NCI-H146 (cell line): ENCODE results near the gene BEST2.

Experiments used
- DNase-seq: peaks from one replicate; lab custom pipeline; 2025; lab: John Stamatoyannopoulos, UW

BEST2 gene

GRCh38 chr19:12730064-12730463, 21.5 kb upstream of the BEST2 start:
- DNase-seq: no peak

GRCh38 chr19:12731337-12731736, 20.3 kb upstream of the BEST2 start:
- no peak for DNase-seq

GRCh38 chr19:12733369-12734214, 18.0 kb upstream of the BEST2 start:
- DNase-seq: peak; percentile 30

- peak; percentile 100 for DNase-seq
These were observed 14.4 kb upstream of the BEST2 start, which contains the start of gene GET3 for GRCh38 chr19:12736995-12737834. Gene GET3 (plus strand): TSS chr19:12737497. CDS start chr19:12737506, 9 bp downstream.

GRCh38 chr19:12737835-12738351, 13.7 kb upstream of the BEST2 start:
- DNase-seq: no peak

GRCh38 chr19:12745166-12745897, 6.3 kb upstream of the BEST2 start:
- DNase-seq: no peak

GRCh38 chr19:12748489-12748888, 3.1 kb upstream of the BEST2 start:
- no peak for DNase-seq

- DNase-seq: peak; percentile 42
These were observed 1.6 kb upstream of the BEST2 start for GRCh38 chr19:12749938-12750521.

GRCh38 chr19:12750851-12751250, 740 bp upstream of the BEST2 start:
- no peak for DNase-seq

- no peak for DNase-seq
These were observed 628 bp downstream of the BEST2 start for GRCh38 chr19:12752056-12752781.

GRCh38 chr19:12754465-12755196, 3.0 kb downstream of the BEST2 start:
- no peak for DNase-seq

- DNase-seq: no peak
These were observed 4.7 kb downstream of the BEST2 start for GRCh38 chr19:12756150-12756883.

GRCh38 chr19:12757544-12758274, 6.1 kb downstream of the BEST2 start:
- peak; percentile 89 for DNase-seq

GRCh38 chr19:12759686-12760085, 8.1 kb downstream of the BEST2 start:
- DNase-seq: no peak

GRCh38 chr19:12763100-12763499, 11.5 kb downstream of the BEST2 start:
- DNase-seq: no peak

- no peak for DNase-seq
These were observed 13.1 kb downstream of the BEST2 start for GRCh38 chr19:12764698-12765097.

- no peak for DNase-seq
These were observed 14.5 kb downstream of the BEST2 start for GRCh38 chr19:12766051-12766521.

- DNase-seq: no peak
These were observed 15.6 kb downstream of the BEST2 start for GRCh38 chr19:12767150-12767549.

GRCh38 chr19:12767666-12768065, 16.1 kb downstream of the BEST2 start:
- DNase-seq: no peak
